ENCODE data around the gene ITGA7.
A peak's percentile ranks its signal among the peaks of the same experiment; 100 is the strongest.

ITGA7 gene

GRCh38 chr12:55729819-55730818, 22.4 kb upstream of the ITGA7 start:
- Histone ChIP-seq H3K9me3 (ENCODE audit: control insufficient read depth, low read length) (no peaks in the 10 kb centered on the region), H3K4me1 (ENCODE audit: control insufficient read depth, insufficient read depth, low read length) (peaks cover 36% of the 10 kb centered on the region), H3K27me3 (replicated peaks; ENCODE audit: control insufficient read depth, insufficient read depth, low read length) (no peaks in the 10 kb centered on the region), H3K4me3 (ENCODE audit: low read length) (peak overlapping the region; percentile 97), H3K9ac (ENCODE audit: low read length) (peak overlapping the region; percentile 99), H3K36me3 (ENCODE audit: control insufficient read depth, insufficient read depth, low read length, severe bottlenecking) (peaks cover 19% of the 10 kb centered on the region)
- peak; percentile 64 for DNase-seq (ENCODE audit: low read depth)

- DNase-seq (ENCODE audit: low read depth): peak; percentile 95
- H3K9ac ChIP-seq (ENCODE audit: low read length): peak within 1 kb of the TSS; percentile 99
Observed at GRCh38 chr12:55728939-55729818, 21.5 kb upstream of the ITGA7 start, which contains the start of gene CD63. CD63 (minus strand) TSS chr12:55729009; CDS start chr12:55728341, 668 bp downstream.

GRCh38 chr12:55728186-55728938, 20.7 kb upstream of the ITGA7 start:
- Histone ChIP-seq H3K27me3 (replicated peaks; ENCODE audit: control insufficient read depth, insufficient read depth, low read length) (no peaks in the 10 kb centered on the region), H3K4me3 (ENCODE audit: low read length) (peak overlapping the region; percentile 97), H3K4me1 (ENCODE audit: control insufficient read depth, insufficient read depth, low read length) (peaks cover 52% of the 10 kb centered on the region), H3K36me3 (ENCODE audit: control insufficient read depth, insufficient read depth, low read length, severe bottlenecking) (peaks cover 35% of the 10 kb centered on the region), H3K9me3 (ENCODE audit: control insufficient read depth, low read length) (no peaks in the 10 kb centered on the region), H3K9ac (ENCODE audit: low read length) (peak overlapping the region; percentile 99)
- peak; percentile 83 for DNase-seq (ENCODE audit: low read depth)

More at GRCh38 chr12:55728939-55729818, 21.5 kb upstream of the ITGA7 start, which contains the start of gene CD63:
- Histone ChIP-seq H3K9me3 (ENCODE audit: control insufficient read depth, low read length) (no peaks in the 10 kb centered on the region), H3K27me3 (replicated peaks; ENCODE audit: control insufficient read depth, insufficient read depth, low read length) (no peaks in the 10 kb centered on the region), H3K4me1 (ENCODE audit: control insufficient read depth, insufficient read depth, low read length) (peaks cover 44% of the 10 kb centered on the region), H3K36me3 (ENCODE audit: control insufficient read depth, insufficient read depth, low read length, severe bottlenecking) (peaks cover 29% of the 10 kb centered on the region), H3K4me3 (ENCODE audit: low read length) (peak within 1 kb of the TSS; percentile 97)

- Histone ChIP-seq H3K9ac (ENCODE audit: low read length) (peak overlapping the region; percentile 99), H3K4me1 (ENCODE audit: control insufficient read depth, insufficient read depth, low read length) (peaks cover 55% of the 10 kb centered on the region), H3K4me3 (ENCODE audit: low read length) (peak overlapping the region; percentile 97), H3K9me3 (ENCODE audit: control insufficient read depth, low read length) (no peaks in the 10 kb centered on the region), H3K36me3 (ENCODE audit: control insufficient read depth, insufficient read depth, low read length, severe bottlenecking) (peaks cover 35% of the 10 kb centered on the region), H3K27me3 (replicated peaks; ENCODE audit: control insufficient read depth, insufficient read depth, low read length) (no peaks in the 10 kb centered on the region)
- DNase-seq (ENCODE audit: low read depth): peak; percentile 65
Observed at GRCh38 chr12:55727643-55728185, 20.0 kb upstream of the ITGA7 start.

- Histone ChIP-seq H3K4me1 (ENCODE audit: control insufficient read depth, insufficient read depth, low read length) (peaks cover 50% of the 10 kb centered on the region), H3K27me3 (replicated peaks; ENCODE audit: control insufficient read depth, insufficient read depth, low read length) (no peaks in the 10 kb centered on the region), H3K36me3 (ENCODE audit: control insufficient read depth, insufficient read depth, low read length, severe bottlenecking) (peaks cover 35% of the 10 kb centered on the region), H3K9ac (ENCODE audit: low read length) (peak overlapping the region; percentile 99), H3K9me3 (ENCODE audit: control insufficient read depth, low read length) (no peaks in the 10 kb centered on the region), H3K4me3 (ENCODE audit: low read length) (peak overlapping the region; percentile 97)
- DNase-seq (ENCODE audit: low read depth): no peak
Observed at GRCh38 chr12:55726971-55727370, 19.3 kb upstream of the ITGA7 start.

GRCh38 chr12:55725556-55725955, 17.9 kb upstream of the ITGA7 start:
- Histone ChIP-seq H3K4me3 (ENCODE audit: low read length) (peak overlapping the region; percentile 97), H3K27me3 (replicated peaks; ENCODE audit: control insufficient read depth, insufficient read depth, low read length) (no peaks in the 10 kb centered on the region), H3K4me1 (ENCODE audit: control insufficient read depth, insufficient read depth, low read length) (peaks cover 55% of the 10 kb centered on the region), H3K9ac (ENCODE audit: low read length) (peak overlapping the region; percentile 99), H3K9me3 (ENCODE audit: control insufficient read depth, low read length) (no peaks in the 10 kb centered on the region), H3K36me3 (ENCODE audit: control insufficient read depth, insufficient read depth, low read length, severe bottlenecking) (peaks cover 35% of the 10 kb centered on the region)
- no peak for DNase-seq (ENCODE audit: low read depth)

GRCh38 chr12:55724940-55725309, 17.2 kb upstream of the ITGA7 start:
- Histone ChIP-seq H3K36me3 (ENCODE audit: control insufficient read depth, insufficient read depth, low read length, severe bottlenecking) (peaks cover 35% of the 10 kb centered on the region), H3K9me3 (ENCODE audit: control insufficient read depth, low read length) (no peaks in the 10 kb centered on the region), H3K27me3 (replicated peaks; ENCODE audit: control insufficient read depth, insufficient read depth, low read length) (no peaks in the 10 kb centered on the region), H3K4me3 (ENCODE audit: low read length) (peak overlapping the region; percentile 97), H3K4me1 (ENCODE audit: control insufficient read depth, insufficient read depth, low read length) (peaks cover 56% of the 10 kb centered on the region), H3K9ac (ENCODE audit: low read length) (peak overlapping the region; percentile 99)
- no peak for DNase-seq (ENCODE audit: low read depth)

GRCh38 chr12:55724226-55724939, 16.7 kb upstream of the ITGA7 start:
- no peaks in the 10 kb centered on the region for H3K27me3 ChIP-seq (replicated peaks; ENCODE audit: control insufficient read depth, insufficient read depth, low read length)
- H3K4me1 ChIP-seq (ENCODE audit: control insufficient read depth, insufficient read depth, low read length): peaks cover 61% of the 10 kb centered on the region
- no peaks in the 10 kb centered on the region for H3K9me3 ChIP-seq (ENCODE audit: control insufficient read depth, low read length)
- H3K9ac ChIP-seq (ENCODE audit: low read length): peak overlapping the region; percentile 99
- peak; percentile 75 for DNase-seq (ENCODE audit: low read depth)
- peaks cover 35% of the 10 kb centered on the region for H3K36me3 ChIP-seq (ENCODE audit: control insufficient read depth, insufficient read depth, low read length, severe bottlenecking)
- H3K4me3 ChIP-seq (ENCODE audit: low read length): peak overlapping the region; percentile 97

GRCh38 chr12:55723516-55724225, 16.0 kb upstream of the ITGA7 start:
- peaks cover 35% of the 10 kb centered on the region for H3K36me3 ChIP-seq (ENCODE audit: control insufficient read depth, insufficient read depth, low read length, severe bottlenecking)
- H3K9me3 ChIP-seq (ENCODE audit: control insufficient read depth, low read length): no peaks in the 10 kb centered on the region
- peak overlapping the region; percentile 99 for H3K9ac ChIP-seq (ENCODE audit: low read length)

More at GRCh38 chr12:55723516-55724225, 16.0 kb upstream of the ITGA7 start:
- Histone ChIP-seq H3K4me3 (ENCODE audit: low read length) (peak overlapping the region; percentile 43), H3K27me3 (replicated peaks; ENCODE audit: control insufficient read depth, insufficient read depth, low read length) (no peaks in the 10 kb centered on the region), H3K4me1 (ENCODE audit: control insufficient read depth, insufficient read depth, low read length) (peaks cover 68% of the 10 kb centered on the region)
- DNase-seq (ENCODE audit: low read depth): no peak

All from adipocyte (in vitro differentiated cells).